ENCODE measurements around the gene PRAMEF25.
"Not testable (repeated sequence)": the region's sequence is repeated elsewhere in the genome, so short reads cannot be mapped to it uniquely, and the experiment has no call there.

The PRAMEF25 gene

DNA sequence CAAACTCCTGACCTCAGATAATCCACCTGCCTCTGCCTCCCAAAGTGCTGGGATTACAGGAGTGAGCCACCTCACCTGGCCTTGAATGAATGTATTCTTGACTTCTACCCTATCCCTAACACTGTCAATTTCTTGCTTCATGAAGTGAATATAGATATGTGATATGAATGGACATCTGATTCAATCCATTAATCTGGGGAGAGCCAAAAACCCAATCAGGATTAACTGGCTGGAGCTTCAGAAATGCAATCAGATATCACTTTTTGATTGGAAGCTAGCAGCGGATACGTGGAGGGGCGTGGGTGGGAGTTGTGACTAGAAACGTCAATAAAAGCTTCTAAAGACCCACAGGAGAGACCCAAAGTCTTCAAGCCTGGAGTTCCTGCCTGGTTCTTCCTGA, at the start of gene PRAMEF25:
Gene PRAMEF25, plus strand, starts transcription at position 301 of the 400 bp plus-strand sequence. CDS start 2,920 bp downstream, outside the sequence.
- DNase-seq (ENCODE audit: low read depth); H3K4me3 ChIP-seq (ENCODE audit: low read depth, low read length): not testable (repeated sequence)

GRCh38 chr1:13056475-13056874, 14.1 kb upstream of the PRAMEF25 start, which contains the start of gene PRAMEF27:
Gene PRAMEF27, minus strand, starts transcription at chr1:13056575. Its CDS starts 2,916 bp downstream, at chr1:13053659.
- DNase-seq (ENCODE audit: low read depth), result not testable (repeated sequence)

DNA sequence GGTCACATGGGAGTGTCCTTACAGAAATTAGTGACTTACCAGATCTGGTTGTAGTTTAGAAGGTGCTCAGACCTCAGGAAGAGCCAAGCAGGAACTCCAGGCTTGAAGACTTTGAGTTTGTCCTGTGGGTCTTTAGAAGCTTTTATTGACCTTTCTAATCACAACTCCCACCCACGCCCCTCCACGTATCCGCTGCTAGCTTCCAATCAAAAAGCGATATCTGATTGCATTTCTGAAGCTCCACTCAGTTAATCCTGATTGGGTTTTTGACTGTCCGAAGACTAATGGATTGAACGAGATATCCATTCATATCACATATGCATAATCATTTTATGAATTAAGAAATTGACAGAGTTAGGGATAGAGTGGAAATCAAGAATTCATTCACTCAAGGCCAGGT, 46.2 kb downstream of the PRAMEF25 start, which contains the start of gene HNRNPCL2:
Gene HNRNPCL2, minus strand, starts transcription at position 101 of the 400 bp plus-strand sequence. CDS start 454 bp downstream, outside the sequence.
- not testable (repeated sequence) for H3K4me3 ChIP-seq (ENCODE audit: low read depth, low read length); DNase-seq (ENCODE audit: low read depth)

More at GRCh38 chr1:13056475-13056874, 14.1 kb upstream of the PRAMEF25 start, which contains the start of gene PRAMEF27:
- not testable (repeated sequence) for H3K4me3 ChIP-seq (ENCODE audit: low read depth, low read length)
